ENCODE measurements around the gene STYXL2. TPM values are rescaled to one million over a fixed set of nuclear protein-coding genes. Genes with fewer than 3 reads are reported as not detected.

The STYXL2 gene
- total RNA-seq: under 1 TPM in 5 of 7 donors, not detected in 2; 0.11 to 0.22 (median 0.15) TPM
- under 1 TPM; 0.08 to 0.30 TPM for polyA plus RNA-seq
- long read RNA-seq, donor 1: 0 reads
- long read RNA-seq, donor 2: 0 reads
- long read RNA-seq, donor 3: 0 reads

GRCh38 chr1:167093846-167094516, at the start of gene STYXL2:
Gene STYXL2, plus strand, starts transcription at chr1:167094075. Its CDS starts 775 bp downstream, at chr1:167094850.
- DNase-seq: no peak
- Histone ChIP-seq H3K4me3 (no peak within 1 kb of the TSS), H3K27me3 (no peaks in the 10 kb centered on the region), H3K9me3 (no peaks in the 10 kb centered on the region), H3K27ac (no peak within 1 kb of the TSS), H3K36me3 (no peaks in the 10 kb centered on the region), H3K4me1 (ENCODE audit: insufficient read depth) (no peaks in the 10 kb centered on the region)
- intact Hi-C loops (cut with DNase I): no loop called here
- WGBS, 3 donors: 66 to 67% (median 67%) methylated on average over 8 of the region's 8 CpGs
- TF ChIP-seq, protein P1, sequence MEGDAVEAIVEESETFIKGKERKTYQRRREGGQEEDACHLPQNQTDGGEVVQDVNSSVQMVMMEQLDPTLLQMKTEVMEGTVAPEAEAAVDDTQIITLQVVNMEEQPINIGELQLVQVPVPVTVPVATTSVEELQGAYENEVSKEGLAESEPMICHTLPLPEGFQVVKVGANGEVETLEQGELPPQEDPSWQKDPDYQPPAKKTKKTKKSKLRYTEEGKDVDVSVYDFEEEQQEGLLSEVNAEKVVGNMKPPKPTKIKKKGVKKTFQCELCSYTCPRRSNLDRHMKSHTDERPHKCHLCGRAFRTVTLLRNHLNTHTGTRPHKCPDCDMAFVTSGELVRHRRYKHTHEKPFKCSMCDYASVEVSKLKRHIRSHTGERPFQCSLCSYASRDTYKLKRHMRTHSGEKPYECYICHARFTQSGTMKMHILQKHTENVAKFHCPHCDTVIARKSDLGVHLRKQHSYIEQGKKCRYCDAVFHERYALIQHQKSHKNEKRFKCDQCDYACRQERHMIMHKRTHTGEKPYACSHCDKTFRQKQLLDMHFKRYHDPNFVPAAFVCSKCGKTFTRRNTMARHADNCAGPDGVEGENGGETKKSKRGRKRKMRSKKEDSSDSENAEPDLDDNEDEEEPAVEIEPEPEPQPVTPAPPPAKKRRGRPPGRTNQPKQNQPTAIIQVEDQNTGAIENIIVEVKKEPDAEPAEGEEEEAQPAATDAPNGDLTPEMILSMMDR (IDR thresholded peaks at IDR 0.05): no peak
- TF ChIP-seq POLR2A (IDR thresholded peaks at IDR 0.05) (no peak), EP300 (IDR thresholded peaks at IDR 0.05) (no peak)

DNA sequence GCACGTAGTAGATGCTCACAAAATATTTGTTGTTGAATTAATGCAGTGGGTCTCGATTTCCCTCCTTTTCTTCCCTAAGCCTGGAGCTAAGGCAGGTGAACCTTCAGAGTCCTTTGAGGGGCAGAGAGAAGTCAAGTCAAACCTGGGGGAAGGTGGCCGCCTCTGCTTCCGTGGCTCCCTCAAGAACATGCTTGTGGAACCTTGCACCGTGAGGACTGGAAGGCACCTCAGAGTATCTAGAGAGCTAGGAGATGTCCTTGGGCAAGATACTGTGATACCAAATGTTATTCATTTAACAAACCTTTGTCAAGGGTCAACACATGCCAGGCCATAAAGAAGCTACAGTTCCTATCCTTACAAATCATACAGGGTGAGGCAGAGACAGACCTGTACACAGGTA, 42.0 kb upstream of the STYXL2 start:
- Histone ChIP-seq H3K36me3 (no peaks in the 10 kb centered on the region), H3K27me3 (no peaks in the 10 kb centered on the region), H3K9me3 (no peaks in the 10 kb centered on the region), H3K4me1 (ENCODE audit: insufficient read depth) (no peaks in the 10 kb centered on the region), H3K27ac (no peak overlapping the region), H3K4me3 (no peak overlapping the region)
- no peak for DNase-seq
- intact Hi-C loops (cut with DNase I): loop anchor here in 1 of 4 donors (10.0 kb wide), 1 partner anchor 1117 kb away; no protein-coding TSS in a partner anchor
- TF ChIP-seq POLR2A (IDR thresholded peaks at IDR 0.05) (no peak), EP300 (IDR thresholded peaks at IDR 0.05) (no peak)
- TF ChIP-seq, protein P1 (IDR thresholded peaks at IDR 0.05): no peak
- 91 to 99% (median 92%) methylated on average over 5 of the region's 5 CpGs for WGBS, 3 donors

GRCh38 chr1:167052389-167052788, 41.5 kb upstream of the STYXL2 start:
- H3K9me3 ChIP-seq: no peaks in the 10 kb centered on the region
- no peaks in the 10 kb centered on the region for H3K4me1 ChIP-seq (ENCODE audit: insufficient read depth)
- TF ChIP-seq POLR2A (IDR thresholded peaks at IDR 0.05): no peak
- TF ChIP-seq, protein P1 (IDR thresholded peaks at IDR 0.05): no peak
- no peak for TF ChIP-seq EP300 (IDR thresholded peaks at IDR 0.05)
- no peaks in the 10 kb centered on the region for H3K27me3 ChIP-seq
- H3K4me3 ChIP-seq: no peak overlapping the region
- H3K27ac ChIP-seq: no peak overlapping the region
- H3K36me3 ChIP-seq: no peaks in the 10 kb centered on the region
- 66 to 75% (median 70%) methylated on average over 8 of the region's 8 CpGs for WGBS, 3 donors
- no peak for DNase-seq
- intact Hi-C loops (cut with DNase I): loop anchor here in 1 of 4 donors (10.0 kb wide), 1 partner anchor 1118 kb away; no protein-coding TSS in a partner anchor

DNA sequence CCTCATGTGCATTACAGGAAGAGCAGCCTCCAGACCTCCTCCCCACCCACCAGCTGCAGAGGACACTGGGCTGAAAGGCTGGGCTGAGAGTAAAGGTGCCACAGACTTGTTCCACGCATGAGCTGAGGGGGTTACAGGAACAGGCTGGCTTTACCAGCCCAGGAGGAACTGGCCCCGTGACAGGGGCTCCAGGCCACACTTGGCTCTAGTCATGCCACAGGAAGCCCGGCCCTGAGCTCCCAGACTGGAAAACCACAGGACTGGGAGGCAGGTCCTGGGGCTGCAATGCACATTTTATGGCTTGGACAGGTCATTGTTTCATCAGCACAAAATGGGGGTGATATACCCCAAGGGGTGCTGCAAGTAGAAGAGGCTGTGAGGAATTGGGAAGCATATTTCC, 39.3 kb upstream of the STYXL2 start:
- WGBS, 3 donors: 69 to 72% (median 72%) methylated on average over 3 of the region's 3 CpGs
- intact Hi-C loops (cut with DNase I): loop anchor here in 1 of 4 donors (10.0 kb wide), 1 partner anchor 1120 kb away; no protein-coding TSS in a partner anchor
- no peak for DNase-seq

More for the DNA sequence above, 39.3 kb upstream of the STYXL2 start:
- no peak overlapping the region for H3K27ac ChIP-seq
- H3K4me3 ChIP-seq: no peak overlapping the region
- H3K9me3 ChIP-seq: no peaks in the 10 kb centered on the region
- no peak for TF ChIP-seq EP300 (IDR thresholded peaks at IDR 0.05)
- no peak for TF ChIP-seq POLR2A (IDR thresholded peaks at IDR 0.05)
- TF ChIP-seq, protein P1 (IDR thresholded peaks at IDR 0.05): no peak
- no peaks in the 10 kb centered on the region for H3K36me3 ChIP-seq
- H3K4me1 ChIP-seq (ENCODE audit: insufficient read depth): no peaks in the 10 kb centered on the region
- no peaks in the 10 kb centered on the region for H3K27me3 ChIP-seq
